Tongue (tissue), 2 donors: ENCODE measurements around the gene NLGN4Y. TPM values are rescaled to one million over a fixed set of nuclear protein-coding genes. Genes with fewer than 3 reads are reported as not detected.

Source experiments
- DNase-seq: peaks from one replicate; pipeline ENCODE4 v3.0.0-alpha.2; 2015
- total RNA-seq: library from RNA; depleted of rRNA; stranded (reverse); fragments of >200 nt; gene quantifications from one replicate; pipeline ENCODE4 v1.2.3, GENCODE V29; 2014

Gene NLGN4Y
- total RNA-seq, result not detected

- peak; percentile 62 for DNase-seq
These were observed at the start of gene NLGN4Y for GRCh38 chrY:14524272-14525231. TSS of gene NLGN4Y (plus strand) at chrY:14524529. CDS start at chrY:14622120, 97,591 bp downstream.

- no peak for DNase-seq
These were observed 38.4 kb upstream of the NLGN4Y start for GRCh38 chrY:14485935-14486334.

GRCh38 chrY:14490226-14490625 is 34.1 kb upstream of the NLGN4Y start:
- DNase-seq, result no peak

- DNase-seq, result no peak
These were observed 26.3 kb upstream of the NLGN4Y start for GRCh38 chrY:14498071-14498470.

GRCh38 chrY:14504592-14504991 is 19.7 kb upstream of the NLGN4Y start:
- DNase-seq, result no peak

GRCh38 chrY:14522379-14522950 is 1.9 kb upstream of the NLGN4Y start:
- DNase-seq, result peak; percentile 35

GRCh38 chrY:14523491-14524271 is 648 bp upstream of the NLGN4Y start:
- no peak for DNase-seq

- DNase-seq, result peak; percentile 43
These were observed 986 bp downstream of the NLGN4Y start for GRCh38 chrY:14525315-14525714.

GRCh38 chrY:14528361-14528760 is 4.0 kb downstream of the NLGN4Y start:
- no peak for DNase-seq

- no peak for DNase-seq
These were observed 12.4 kb downstream of the NLGN4Y start for GRCh38 chrY:14536703-14537102.

GRCh38 chrY:14543506-14543905 is 19.2 kb downstream of the NLGN4Y start:
- no peak for DNase-seq

- no peak for DNase-seq
These were observed 57.0 kb downstream of the NLGN4Y start for GRCh38 chrY:14581294-14581693.

- DNase-seq, result no peak
These were observed 62.4 kb downstream of the NLGN4Y start for GRCh38 chrY:14586725-14587124.

- DNase-seq, result no peak
These were observed 77.0 kb downstream of the NLGN4Y start for GRCh38 chrY:14601372-14601771.

- DNase-seq, result no peak
These were observed 93.3 kb downstream of the NLGN4Y start for GRCh38 chrY:14617625-14618024.

- DNase-seq, result no peak
These were observed 94.2 kb downstream of the NLGN4Y start for GRCh38 chrY:14618513-14618912.

GRCh38 chrY:14628208-14628607 is 103.9 kb downstream of the NLGN4Y start:
- no peak for DNase-seq

- DNase-seq, result no peak
These were observed 107.3 kb downstream of the NLGN4Y start for GRCh38 chrY:14631676-14632075.

- DNase-seq, result no peak
These were observed 109.4 kb downstream of the NLGN4Y start for GRCh38 chrY:14633718-14634117.

GRCh38 chrY:14634954-14635353 is 110.6 kb downstream of the NLGN4Y start:
- DNase-seq, result no peak

- DNase-seq, result no peak
These were observed 113.2 kb downstream of the NLGN4Y start for GRCh38 chrY:14637551-14637950.

- peak; percentile 66 for DNase-seq
These were observed 117.5 kb downstream of the NLGN4Y start for GRCh38 chrY:14641853-14642252.
